SK-N-SH (cell line): ENCODE results near the gene STK39.

ENCODE experiments used
- CHD2 ChIP-seq: fragments of 150-350 bp; IDR thresholded peaks from 2 replicates; pipeline ENCODE4 v1.6.1; 2018; ENCODE audit warnings: low read length; ENCODE audit not compliant: partially characterized antibody
- CTCF ChIP-seq: fragments of 200-600 bp; sonication (generic); IDR thresholded peaks from 2 replicates; pipeline ENCODE4 v1.6.1; 2017; ENCODE audit warnings: antibody characterized with exemption, mild to moderate bottlenecking, moderate library complexity
- EP300 ChIP-seq, 2 experiments: IDR thresholded peaks; 2 replicates each; pipeline versions ENCODE4 v1.4.0 to v1.6.1; 2012; ENCODE audit warnings: borderline replicate concordance in 1 of 2, low read depth in 1 of 2, low read length in 1 of 2
- FOXM1 ChIP-seq: IDR thresholded peaks from 2 replicates; pipeline ENCODE4 v1.4.0; 2012; ENCODE audit warnings: low read depth, mild to moderate bottlenecking
- GABPA ChIP-seq: IDR thresholded peaks from 2 replicates; pipeline ENCODE4 v1.4.0; 2012; ENCODE audit warnings: low read depth, mild to moderate bottlenecking
- GATA2 ChIP-seq: sonication (generic); formaldehyde crosslinking; IDR thresholded peaks from 2 replicates; pipeline ENCODE4 v1.5.0; 2020; ENCODE audit warnings: mild to moderate bottlenecking, missing genetic modification reagents
- JUND ChIP-seq: IDR thresholded peaks from 2 replicates; pipeline ENCODE4 v1.4.0; 2012
- MAX ChIP-seq: IDR thresholded peaks from 2 replicates; pipeline ENCODE4 v1.4.0; 2012; ENCODE audit warnings: low read depth
- POLR2AphosphoS5 ChIP-seq: IDR thresholded peaks from 2 replicates; pipeline ENCODE4 v1.6.1; 2012; ENCODE audit warnings: low read depth, low read length
- REST ChIP-seq: IDR thresholded peaks from 2 replicates; pipeline ENCODE4 v1.6.1; 2012; ENCODE audit warnings: mild to moderate bottlenecking, low read depth, low read length, moderate library complexity
- SIN3A ChIP-seq: IDR thresholded peaks from 2 replicates; pipeline ENCODE4 v1.6.1; 2012; ENCODE audit warnings: low read depth, mild to moderate bottlenecking, low read length, moderate library complexity, borderline replicate concordance
- TCF12 ChIP-seq: IDR thresholded peaks from 2 replicates; pipeline ENCODE4 v1.4.0; 2012

- TF ChIP-seq CTCF (no peak), MAX (no peak), GATA2 (CRISPR knock-in tag) (no peak), REST (no peak), SIN3A (no peak), CHD2 (no peak), GABPA (no peak), FOXM1 (no peak), POLR2AphosphoS5 (no peak), JUND (no peak), TCF12 (no peak), EP300 (IDR thresholded peaks at IDR 0.05; ENCODE audit: borderline replicate concordance in 1 of 2, low read depth in 1 of 2, low read length in 1 of 2) (no peak)
Observed at GRCh38 chr2:168059758-168060157, 187.6 kb downstream of the STK39 start.
